ENCODE measurements around the gene GPHN.

The GPHN gene

GRCh38 chr14:66920196-66920595, 412.2 kb downstream of the GPHN start:
- intact Hi-C loops (cut with DNase I; ENCODE audit: low total_unique reads) = no loop called here
- peaks cover 21 to 47% (median 45%) of the 10 kb centered on the region in 3 donors for H3K36me3 ChIP-seq
- no peak overlapping the region for H3K27ac ChIP-seq
- H3K27me3 ChIP-seq = no peaks in the 10 kb centered on the region
- no peak overlapping the region for H3K4me3 ChIP-seq
- DNase-seq = no peak
- no peak for TF ChIP-seq CTCF (IDR thresholded peaks at IDR 0.05)
- H3K9me3 ChIP-seq = peaks cover 0 to 10% (median 0%) of the 10 kb centered on the region in 3 donors
- H3K4me1 ChIP-seq = no peaks in the 10 kb centered on the region

GRCh38 chr14:66923251-66923650, 415.3 kb downstream of the GPHN start:
- intact Hi-C loops (cut with DNase I; ENCODE audit: low total_unique reads) = no loop called here
- TF ChIP-seq CTCF (IDR thresholded peaks at IDR 0.05) = no peak

GRCh38 chr14:66939409-66939808, 431.5 kb downstream of the GPHN start:
- DNase-seq = no peak
- Histone ChIP-seq H3K9me3 (peaks cover 0 to 51% (median 14%) of the 10 kb centered on the region in 3 donors), H3K27ac (no peak overlapping the region), H3K36me3 (peaks cover 29 to 78% (median 62%) of the 10 kb centered on the region in 3 donors), H3K4me3 (no peak overlapping the region), H3K4me1 (no peaks in the 10 kb centered on the region), H3K27me3 (no peaks in the 10 kb centered on the region)
- intact Hi-C loops (cut with DNase I; ENCODE audit: low total_unique reads) = no loop called here
- no peak for TF ChIP-seq CTCF (IDR thresholded peaks at IDR 0.05)

More at GRCh38 chr14:66923251-66923650, 415.3 kb downstream of the GPHN start:
- Histone ChIP-seq H3K36me3 (peaks cover 23 to 40% (median 38%) of the 10 kb centered on the region in 3 donors), H3K4me1 (no peaks in the 10 kb centered on the region), H3K27me3 (no peaks in the 10 kb centered on the region), H3K4me3 (no peak overlapping the region), H3K27ac (no peak overlapping the region), H3K9me3 (peaks cover 0 to 10% (median 0%) of the 10 kb centered on the region in 3 donors)
- DNase-seq = no peak

GRCh38 chr14:66944872-66945271, 436.9 kb downstream of the GPHN start:
- H3K9me3 ChIP-seq = peaks cover 7 to 84% (median 37%) of the 10 kb centered on the region in 3 donors
- no peaks in the 10 kb centered on the region for H3K4me1 ChIP-seq
- intact Hi-C loops (cut with DNase I; ENCODE audit: low total_unique reads) = no loop called here
- no peak overlapping the region for H3K4me3 ChIP-seq
- no peak for TF ChIP-seq CTCF (IDR thresholded peaks at IDR 0.05)
- peaks cover 61 to 85% (median 82%) of the 10 kb centered on the region in 3 donors for H3K36me3 ChIP-seq
- DNase-seq = no peak
- H3K27ac ChIP-seq = no peak overlapping the region
- H3K27me3 ChIP-seq = no peaks in the 10 kb centered on the region

- Histone ChIP-seq H3K4me3 (no peak overlapping the region), H3K27me3 (no peaks in the 10 kb centered on the region), H3K9me3 (peaks cover 4 to 10% (median 9%) of the 10 kb centered on the region in 3 donors), H3K27ac (no peak overlapping the region), H3K36me3 (peaks cover 0 to 35% (median 32%) of the 10 kb centered on the region in 3 donors), H3K4me1 (no peaks in the 10 kb centered on the region)
- intact Hi-C loops (cut with DNase I; ENCODE audit: low total_unique reads) = no loop called here
- no peak for DNase-seq
- TF ChIP-seq CTCF (IDR thresholded peaks at IDR 0.05) = no peak
Measured at GRCh38 chr14:66955159-66955558, 447.2 kb downstream of the GPHN start.
